HG03066 (cell line): ENCODE results near the gene FAM89A.
"Not testable (repeated sequence)": the region's sequence is repeated elsewhere in the genome, so short reads cannot be mapped to it uniquely, and the experiment has no call there.

Source experiments
- ATAC-seq: cut with Tn5 transposase; IDR thresholded peaks from one replicate; pipeline ENCODE4 v1.9.1; 2021; ENCODE audit warnings: low read depth; ENCODE audit not compliant: unreplicated experiment

The FAM89A gene

GRCh38 chr1:231007535-231007934 lies 32.5 kb downstream of the FAM89A start:
- not testable (repeated sequence) for ATAC-seq

GRCh38 chr1:231001892-231002291 lies 38.2 kb downstream of the FAM89A start:
- no peak for ATAC-seq

DNA sequence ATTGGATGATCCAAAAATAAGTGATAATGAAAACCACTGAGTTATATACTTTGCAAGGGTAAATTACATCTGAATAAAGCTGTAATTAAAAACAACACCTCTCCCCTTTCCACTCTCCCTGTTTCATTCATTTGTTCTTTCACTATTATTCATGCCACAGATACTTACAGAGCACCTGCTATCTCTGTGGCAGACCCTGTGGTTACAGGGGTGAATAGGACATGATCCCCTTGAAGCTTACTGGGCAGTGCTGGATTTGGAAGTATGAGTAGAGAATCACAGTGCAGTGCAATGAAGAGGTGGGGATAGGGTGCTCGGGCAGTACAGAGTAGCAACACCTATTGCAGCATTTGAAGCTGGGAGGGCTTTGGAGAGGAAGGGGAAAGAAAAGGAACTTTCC lies 39.4 kb downstream of the FAM89A start:
- ATAC-seq = no peak

- ATAC-seq = no peak
These were observed 39.9 kb downstream of the FAM89A start for GRCh38 chr1:231000201-231000600.

DNA sequence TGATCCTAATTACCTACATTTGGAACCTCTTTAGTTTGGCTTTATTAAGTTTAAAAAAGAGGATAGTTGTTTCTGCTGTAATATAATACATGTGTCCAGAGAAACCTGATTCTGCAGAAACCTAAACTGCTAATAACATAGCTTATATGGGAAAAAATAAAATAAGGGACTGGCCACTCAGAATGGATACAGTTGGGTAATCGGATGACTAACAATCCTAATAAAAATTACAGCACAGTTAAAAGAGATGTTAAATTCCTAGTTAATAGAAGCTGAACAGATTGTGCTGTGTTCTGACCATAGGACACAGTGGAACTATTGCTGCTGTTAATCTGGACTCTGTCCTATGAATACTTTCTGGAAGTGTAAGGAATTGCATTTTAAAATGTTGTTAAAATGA lies 45.2 kb downstream of the FAM89A start:
- no peak for ATAC-seq

DNA sequence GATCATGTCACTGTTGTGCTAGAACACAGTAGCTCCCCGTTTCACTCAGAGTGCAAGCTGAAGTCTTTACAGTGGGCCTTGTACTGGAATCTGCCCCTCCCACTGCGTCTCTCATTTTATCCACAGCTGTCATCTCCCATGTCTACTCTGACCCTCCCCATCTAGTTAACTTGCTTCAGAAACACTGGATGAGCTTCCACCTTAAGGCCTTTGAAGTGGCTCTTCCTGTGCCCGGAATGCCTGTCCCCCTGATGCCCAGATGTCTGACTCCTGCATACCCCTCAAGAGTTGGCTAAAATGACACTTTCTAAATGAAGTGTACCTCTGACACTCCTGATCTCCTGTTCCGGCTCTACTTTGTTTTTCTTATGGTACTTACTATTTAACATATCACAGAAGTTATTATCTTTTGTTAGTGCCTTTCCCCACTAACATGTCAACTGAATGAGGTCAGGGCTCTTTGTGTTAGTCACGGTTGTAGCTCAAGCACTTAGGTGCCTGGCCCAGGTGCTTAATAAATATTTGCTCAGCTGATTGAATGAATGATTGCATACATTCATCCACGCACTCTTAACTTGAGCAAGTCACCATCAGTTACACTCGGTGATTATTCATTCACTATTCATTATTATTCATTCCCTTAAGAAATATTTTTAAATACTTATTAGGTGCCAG lies 47.8 kb downstream of the FAM89A start:
- ATAC-seq = no peak

DNA sequence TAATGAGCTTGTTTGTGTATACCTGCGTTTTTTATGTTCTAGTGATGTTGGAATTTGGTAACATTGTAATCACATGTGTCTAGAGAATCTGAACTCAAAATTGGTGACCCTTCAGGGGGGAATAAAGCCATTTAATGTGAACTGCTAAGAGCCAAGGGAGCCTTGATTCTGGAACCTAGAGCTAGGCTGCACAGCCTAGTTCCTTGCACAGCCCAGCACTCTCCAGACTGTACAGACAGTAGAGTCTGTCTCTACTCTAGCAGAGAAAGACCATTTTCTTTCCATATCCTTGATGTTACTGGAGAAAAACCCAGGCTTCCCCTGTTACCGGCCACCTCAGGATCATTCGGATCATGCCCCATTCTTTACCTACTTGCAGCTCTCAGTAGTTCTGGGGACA lies 52.6 kb downstream of the FAM89A start:
- ATAC-seq = no peak

GRCh38 chr1:230986976-230987375 lies 53.1 kb downstream of the FAM89A start:
- ATAC-seq = no peak

DNA sequence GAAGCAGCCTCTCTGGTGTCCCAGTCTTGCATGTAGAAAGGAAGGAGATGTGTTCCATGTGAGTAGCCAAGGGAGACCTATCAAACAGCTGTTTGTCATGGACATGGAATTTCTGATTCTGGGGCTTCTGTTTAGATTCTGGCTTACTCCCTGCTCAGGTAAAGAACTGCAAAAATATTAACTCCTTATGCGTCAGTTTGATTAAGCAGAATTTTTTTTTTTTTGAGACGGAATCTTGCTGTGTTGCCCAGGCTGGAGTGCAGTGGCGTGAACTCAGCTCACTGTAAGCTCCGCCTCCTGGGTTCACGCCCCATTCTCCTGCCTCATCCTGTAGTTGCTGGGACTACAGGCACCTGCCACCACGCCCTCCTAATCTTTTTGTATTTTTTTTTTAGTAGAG lies 54.3 kb downstream of the FAM89A start:
- no peak for ATAC-seq

- not testable (repeated sequence) for ATAC-seq
These were observed 55.2 kb downstream of the FAM89A start for GRCh38 chr1:230984622-230985515.

- no peak for ATAC-seq
These were observed 56.2 kb downstream of the FAM89A start for GRCh38 chr1:230983811-230984210.

DNA sequence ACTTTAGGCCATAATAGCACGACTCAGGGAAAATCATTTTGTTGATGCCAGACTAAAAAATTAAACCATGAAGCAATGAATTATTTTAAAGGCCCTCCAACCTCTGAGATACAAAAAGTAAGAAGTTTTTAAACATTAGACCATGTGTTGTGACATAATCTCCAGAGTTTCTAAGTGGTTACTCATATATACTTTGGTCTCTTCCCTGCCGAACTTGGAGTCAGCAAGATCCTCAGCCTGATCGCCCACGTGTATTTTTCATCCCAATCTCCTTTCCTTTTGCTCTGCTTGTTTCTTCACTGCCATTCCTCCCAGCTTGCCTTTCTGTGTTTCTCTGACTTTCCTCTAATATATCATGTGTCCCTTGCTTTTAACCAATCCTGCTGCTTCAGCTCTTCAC lies 57.4 kb downstream of the FAM89A start:
- no peak for ATAC-seq

DNA sequence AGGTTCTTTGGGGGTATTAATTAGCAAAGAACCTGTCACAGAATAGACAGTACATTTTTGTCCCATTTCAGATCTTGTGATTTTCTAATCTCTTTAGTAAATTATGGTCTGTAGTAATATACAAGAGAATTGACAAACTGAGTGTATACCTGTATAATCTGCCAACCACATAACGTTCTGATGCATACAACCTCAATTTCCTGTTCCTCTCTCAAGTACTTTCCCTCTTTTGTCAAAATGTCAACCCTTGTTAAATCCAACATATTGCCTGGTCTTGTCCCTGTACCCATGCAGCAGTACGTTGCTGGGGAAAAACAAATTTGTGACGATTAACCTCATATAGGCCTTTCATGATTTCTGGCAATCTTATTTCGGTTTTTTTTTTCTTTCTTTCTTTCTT lies 60.1 kb downstream of the FAM89A start:
- ATAC-seq = no peak

DNA sequence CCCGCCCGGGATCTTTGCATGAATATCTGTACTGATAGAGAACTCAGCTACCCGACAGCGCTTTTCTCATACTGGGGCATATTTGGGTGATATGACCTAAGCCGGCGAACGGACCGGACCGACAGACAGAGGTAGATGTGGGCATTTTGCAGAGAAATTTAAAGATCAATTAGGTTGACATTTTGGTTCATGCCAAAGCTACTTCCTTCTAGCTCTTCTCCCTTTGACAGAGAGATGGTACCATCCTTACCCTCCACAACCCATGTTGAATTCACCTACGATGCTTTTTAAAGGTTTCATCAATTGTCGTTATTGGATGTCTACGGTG lies 60.7 kb downstream of the FAM89A start:
- ATAC-seq = no peak

DNA sequence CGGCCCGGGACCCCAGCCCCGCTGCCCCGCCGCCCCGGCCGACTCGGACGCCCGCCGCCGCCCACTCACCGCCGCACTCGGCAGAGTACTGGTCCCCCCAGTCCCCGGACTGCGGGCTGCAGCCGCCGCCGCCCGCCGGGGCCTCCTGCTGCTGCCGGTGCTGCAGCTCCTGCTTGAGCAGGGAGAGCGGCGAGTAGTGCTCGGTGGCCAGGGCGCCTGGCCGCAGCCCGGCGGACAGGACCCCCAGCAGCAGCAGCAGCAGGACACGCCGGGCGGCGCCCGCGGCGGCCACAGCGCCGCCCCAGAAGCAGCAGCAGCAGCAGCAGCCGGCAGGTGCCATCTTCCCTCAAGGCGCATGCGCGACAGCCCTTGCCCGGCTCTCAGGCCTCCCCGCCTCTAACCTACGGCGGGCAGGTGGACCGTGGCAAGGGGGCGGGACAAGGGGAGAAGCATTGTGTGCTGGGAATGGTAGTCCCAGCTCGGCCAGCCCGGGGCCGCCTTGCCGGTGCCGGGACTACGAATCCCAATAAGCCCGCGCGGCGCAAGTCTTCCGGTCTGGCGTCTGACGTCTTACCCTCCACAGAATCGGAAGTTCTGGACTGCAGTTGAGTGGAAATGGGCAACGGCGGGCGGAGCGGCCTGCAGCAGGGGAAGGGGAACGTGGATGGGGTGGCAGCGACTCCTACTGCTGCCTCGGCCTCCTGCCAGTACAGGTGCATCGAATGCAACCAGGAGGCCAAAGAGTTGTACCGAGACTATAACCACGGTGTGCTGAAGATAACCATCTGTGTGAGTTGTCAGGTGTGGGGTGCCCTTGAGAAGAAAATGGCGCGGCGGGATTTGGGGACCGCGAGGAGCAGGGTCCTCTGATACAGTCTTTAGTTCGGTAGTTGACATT lies 61.3 kb downstream of the FAM89A start, which contains the start of the genes ARV1 and TTC13:
Gene ARV1, plus strand, starts transcription at position 604 of the 898 bp plus-strand sequence. Its CDS starts 12 bp downstream, at position 616.
Gene TTC13, minus strand, starts transcription at position 371 of the 898 bp plus-strand sequence. Its CDS starts 31 bp downstream, at position 340.
- peak; percentile 88 for ATAC-seq

- peak; percentile 11 for ATAC-seq
These were observed 62.1 kb downstream of the FAM89A start for GRCh38 chr1:230977761-230978490.

DNA sequence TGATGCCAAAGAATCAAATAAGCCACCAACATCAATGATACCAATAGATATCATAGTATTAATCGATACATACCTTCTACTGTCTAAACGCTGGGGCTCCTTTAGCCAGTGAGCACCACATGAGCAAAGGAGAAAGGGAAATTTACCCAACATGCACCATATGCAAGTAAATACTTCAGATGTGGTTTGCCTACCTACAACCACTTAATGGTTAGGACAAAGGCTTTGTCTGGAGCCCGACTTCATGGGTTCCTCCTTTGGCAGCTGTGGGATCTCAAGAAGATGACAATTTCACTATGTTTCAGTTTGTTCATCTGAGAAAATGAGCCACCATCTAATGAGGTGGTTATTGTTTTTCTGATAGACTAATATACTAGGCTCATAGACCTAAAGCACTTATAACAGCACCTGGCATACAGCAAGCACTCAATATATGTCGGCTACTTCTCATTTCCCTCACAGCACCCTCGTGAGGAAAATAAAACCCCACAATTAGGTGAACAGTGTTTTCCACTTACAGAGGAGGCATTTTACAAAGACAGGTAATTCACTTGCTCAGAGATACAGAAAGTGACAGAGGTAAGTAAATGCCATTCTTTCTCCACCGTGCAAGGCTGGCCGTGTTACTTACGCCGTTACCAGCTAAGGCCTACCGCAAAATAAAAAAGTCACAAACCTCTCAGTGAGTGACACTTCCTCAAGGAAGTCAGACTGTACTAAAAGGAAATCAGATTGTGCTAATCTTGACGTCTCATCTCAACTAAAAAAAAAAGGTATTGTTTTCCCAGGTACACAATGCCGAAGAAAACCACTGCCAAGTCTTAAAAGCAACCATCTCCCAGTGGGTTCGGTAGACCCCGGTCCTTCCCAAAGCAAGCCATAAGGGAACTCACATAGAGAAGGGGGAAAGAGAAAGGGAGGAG lies 63.0 kb downstream of the FAM89A start:
- ATAC-seq = no peak

- ATAC-seq = no peak
These were observed 63.7 kb downstream of the FAM89A start for GRCh38 chr1:230976360-230976759.

DNA sequence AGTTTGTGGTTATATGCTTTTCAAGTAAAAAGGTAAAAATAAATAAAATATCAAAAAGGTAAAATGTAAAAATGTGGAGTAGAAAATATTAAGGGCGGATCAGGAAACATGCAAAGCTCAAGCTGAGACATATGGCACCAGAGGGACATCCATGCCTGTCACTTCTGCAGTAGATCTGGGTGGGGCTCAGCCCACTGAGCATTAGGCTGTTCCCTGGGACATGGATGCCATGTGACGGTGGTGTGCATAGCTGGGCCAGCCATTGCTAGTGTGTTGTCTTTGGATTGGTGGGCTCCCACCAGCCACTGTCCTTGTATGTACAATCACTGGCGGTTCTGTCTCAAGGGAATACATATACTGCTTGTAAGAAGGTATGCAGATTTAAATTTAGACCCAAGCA lies 64.4 kb downstream of the FAM89A start:
- no peak for ATAC-seq
